ENCODE data around the gene CPO.

DNA sequence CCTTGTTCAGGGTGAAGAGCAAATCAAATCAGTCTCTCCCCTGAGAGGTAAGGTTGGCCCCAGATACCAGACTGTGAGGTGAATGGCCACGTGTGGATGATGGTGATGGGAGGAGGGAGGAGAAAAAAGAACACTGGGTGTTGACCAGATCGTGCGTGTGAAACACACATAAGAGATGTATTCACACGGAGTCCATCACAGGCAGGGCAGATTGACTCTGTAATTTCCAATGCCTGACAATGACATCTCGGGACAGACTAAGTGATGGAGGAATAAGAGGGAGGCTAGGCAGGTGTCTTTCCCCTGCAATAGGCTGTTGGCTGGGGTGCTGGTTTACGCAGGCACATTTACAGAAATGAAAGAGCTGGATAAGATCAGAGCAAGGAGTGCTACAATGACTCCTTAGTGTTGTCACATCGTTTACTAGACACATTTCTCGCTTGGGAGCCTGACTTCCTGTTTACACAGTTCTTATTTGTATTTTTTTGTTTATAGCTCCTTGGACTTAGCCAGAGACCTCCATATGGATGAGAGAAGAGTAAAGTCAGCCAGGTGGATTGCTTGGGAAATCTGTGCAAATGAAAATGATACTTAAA lies 43.1 kb downstream of the CPO start:
- no peak for TF ChIP-seq ZFP3 (CRISPR knock-in tag; IDR thresholded peaks at IDR 0.05)
- TF ChIP-seq, protein P1, sequence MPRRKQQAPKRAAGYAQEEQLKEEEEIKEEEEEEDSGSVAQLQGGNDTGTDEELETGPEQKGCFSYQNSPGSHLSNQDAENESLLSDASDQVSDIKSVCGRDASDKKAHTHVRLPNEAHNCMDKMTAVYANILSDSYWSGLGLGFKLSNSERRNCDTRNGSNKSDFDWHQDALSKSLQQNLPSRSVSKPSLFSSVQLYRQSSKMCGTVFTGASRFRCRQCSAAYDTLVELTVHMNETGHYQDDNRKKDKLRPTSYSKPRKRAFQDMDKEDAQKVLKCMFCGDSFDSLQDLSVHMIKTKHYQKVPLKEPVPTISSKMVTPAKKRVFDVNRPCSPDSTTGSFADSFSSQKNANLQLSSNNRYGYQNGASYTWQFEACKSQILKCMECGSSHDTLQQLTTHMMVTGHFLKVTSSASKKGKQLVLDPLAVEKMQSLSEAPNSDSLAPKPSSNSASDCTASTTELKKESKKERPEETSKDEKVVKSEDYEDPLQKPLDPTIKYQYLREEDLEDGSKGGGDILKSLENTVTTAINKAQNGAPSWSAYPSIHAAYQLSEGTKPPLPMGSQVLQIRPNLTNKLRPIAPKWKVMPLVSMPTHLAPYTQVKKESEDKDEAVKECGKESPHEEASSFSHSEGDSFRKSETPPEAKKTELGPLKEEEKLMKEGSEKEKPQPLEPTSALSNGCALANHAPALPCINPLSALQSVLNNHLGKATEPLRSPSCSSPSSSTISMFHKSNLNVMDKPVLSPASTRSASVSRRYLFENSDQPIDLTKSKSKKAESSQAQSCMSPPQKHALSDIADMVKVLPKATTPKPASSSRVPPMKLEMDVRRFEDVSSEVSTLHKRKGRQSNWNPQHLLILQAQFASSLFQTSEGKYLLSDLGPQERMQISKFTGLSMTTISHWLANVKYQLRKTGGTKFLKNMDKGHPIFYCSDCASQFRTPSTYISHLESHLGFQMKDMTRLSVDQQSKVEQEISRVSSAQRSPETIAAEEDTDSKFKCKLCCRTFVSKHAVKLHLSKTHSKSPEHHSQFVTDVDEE (CRISPR knock-in tag; IDR thresholded peaks at IDR 0.05) = no peak
- TF ChIP-seq, protein P2, sequence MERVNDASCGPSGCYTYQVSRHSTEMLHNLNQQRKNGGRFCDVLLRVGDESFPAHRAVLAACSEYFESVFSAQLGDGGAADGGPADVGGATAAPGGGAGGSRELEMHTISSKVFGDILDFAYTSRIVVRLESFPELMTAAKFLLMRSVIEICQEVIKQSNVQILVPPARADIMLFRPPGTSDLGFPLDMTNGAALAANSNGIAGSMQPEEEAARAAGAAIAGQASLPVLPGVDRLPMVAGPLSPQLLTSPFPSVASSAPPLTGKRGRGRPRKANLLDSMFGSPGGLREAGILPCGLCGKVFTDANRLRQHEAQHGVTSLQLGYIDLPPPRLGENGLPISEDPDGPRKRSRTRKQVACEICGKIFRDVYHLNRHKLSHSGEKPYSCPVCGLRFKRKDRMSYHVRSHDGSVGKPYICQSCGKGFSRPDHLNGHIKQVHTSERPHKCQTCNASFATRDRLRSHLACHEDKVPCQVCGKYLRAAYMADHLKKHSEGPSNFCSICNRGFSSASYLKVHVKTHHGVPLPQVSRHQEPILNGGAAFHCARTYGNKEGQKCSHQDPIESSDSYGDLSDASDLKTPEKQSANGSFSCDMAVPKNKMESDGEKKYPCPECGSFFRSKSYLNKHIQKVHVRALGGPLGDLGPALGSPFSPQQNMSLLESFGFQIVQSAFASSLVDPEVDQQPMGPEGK (CRISPR knock-in tag; IDR thresholded peaks at IDR 0.05; ENCODE audit: borderline replicate concordance) = no peak
- no peak for TF ChIP-seq BACH2 (CRISPR knock-in tag; IDR thresholded peaks at IDR 0.05; ENCODE audit: borderline replicate concordance)
- no peak for TF ChIP-seq ZNF565 (CRISPR knock-in tag; conservative IDR thresholded peaks at IDR 0.05; ENCODE audit: low read depth)
- no peak for TF ChIP-seq ARNTL (CRISPR knock-in tag; IDR thresholded peaks at IDR 0.05; ENCODE audit: borderline replicate concordance, low read depth)
- TF ChIP-seq RARB (CRISPR knock-in tag; IDR thresholded peaks at IDR 0.05) = no peak
- no peak for TF ChIP-seq SNAI2 (CRISPR knock-in tag; IDR thresholded peaks at IDR 0.05)
- no peak for TF ChIP-seq TOX (CRISPR knock-in tag; IDR thresholded peaks at IDR 0.05; ENCODE audit: borderline replicate concordance)
- TF ChIP-seq OSR1 (CRISPR knock-in tag; IDR thresholded peaks at IDR 0.05) = no peak

Data from SK-N-SH treated with all-trans-retinoic acid at 6 μM for 48 hours (cell line).